Sigmoid colon (tissue), 7 donors: ENCODE data around the gene GOLGA8B. TPM values are rescaled to one million over a fixed set of nuclear protein-coding genes. Genes with fewer than 3 reads are reported as not detected.
"Not testable (repeated sequence)": the region's sequence is repeated elsewhere in the genome, so short reads cannot be mapped to it uniquely, and the experiment has no call there.

ENCODE experiments used
- DNase-seq: peaks from one replicate; pipeline ENCODE4 v3.0.0-alpha.2; 2019
- H3K27ac ChIP-seq, 4 donors: fragments of 200-600 bp; sonication (generic); one replicate each; pipeline ENCODE4 v1.5.1; 2016 to 2019; ENCODE audit warnings: mild to moderate bottlenecking in 1 of 4
- H3K27me3 ChIP-seq, 3 donors: fragments of 200-600 bp; sonication (generic); one replicate each; pipeline ENCODE4 v1.5.1; 2019; ENCODE audit warnings: mild to moderate bottlenecking in 1 of 3
- H3K36me3 ChIP-seq, 4 donors: fragments of 200-600 bp; sonication (generic); one replicate each; pipeline ENCODE4 v1.5.1; 2016 to 2019
- H3K4me1 ChIP-seq, 4 donors: fragments of 200-600 bp; sonication (generic); one replicate each; pipeline ENCODE4 v1.5.1; 2017 to 2019
- H3K4me3 ChIP-seq, 4 donors: fragments of 200-600 bp; sonication (generic); one replicate each; pipeline ENCODE4 v1.5.1; 2017 to 2019; ENCODE audit warnings: mild to moderate bottlenecking in 2 of 4, moderate library complexity in 1 of 4
- H3K9me3 ChIP-seq, 4 donors: fragments of 200-600 bp in 3 of 4; sonication (generic) in 3 of 4; one replicate each; pipeline versions ENCODE4 v1.5.1 to v1.6.1; 2013 to 2019
- WGBS, 2 donors: extraction: QIAGEN DNeasy Blood & Tissue Kit; methylation state at CpG; one replicate each; pipeline ENCODE4 v1.1.7; 2013; 5-methylcytosine and 5-hydroxymethylcytosine counted together
- intact Hi-C: fragments of 100-400 bp; cut with DNase I; formaldehyde crosslinking; loops from one replicate; pipeline ENCODE4 v1.15.1; 2023
- polyA plus RNA-seq, 3 donors: library from polyadenylated mRNA; stranded (reverse); fragments of 200-250 nt; gene quantifications; one replicate each; pipeline ENCODE4 v1.2.3, GENCODE V29; 2013
- small RNA-seq, 3 donors: library from RNA; depleted of rRNA; stranded (forward); fragments of <200 nt; gene quantifications; one replicate each; pipeline ENCODE3, GENCODE V24; 2016
- total RNA-seq, 4 donors: library from RNA; depleted of rRNA; stranded (reverse); fragments of >200 nt; gene quantifications; one replicate each; pipeline ENCODE4 v1.1.0, GENCODE V29; 2016
- donor health status: healthy with polysubstance abuse.
- donor health status: Bipolar disorder and iron deficiency.
- donor health status: healthy.

GOLGA8B gene
- total and polyA plus RNA-seq, 7 donors = 1.2 to 102 (median 57.6) TPM

- H3K4me1 ChIP-seq, H3K36me3 ChIP-seq, intact Hi-C loops, H3K27me3 ChIP-seq, H3K4me3 ChIP-seq, H3K9me3 ChIP-seq, H3K27ac ChIP-seq, DNase-seq: not testable (repeated sequence)
- 75% methylated on average over 5 of the region's 5 CpGs; no CpG with 5 or more reads in 1 of the 2 donors for WGBS, 2 donors
Measured at GRCh38 chr15:34564711-34565110, 18.7 kb downstream of the GOLGA8B start.

GRCh38 chr15:34560814-34561213, 22.6 kb downstream of the GOLGA8B start:
- H3K4me1 ChIP-seq, H3K4me3 ChIP-seq, H3K27ac ChIP-seq, intact Hi-C loops, H3K27me3 ChIP-seq, H3K36me3 ChIP-seq, H3K9me3 ChIP-seq, DNase-seq: not testable (repeated sequence)
- 82 to 93% methylated on average over 3 of the region's 6 CpGs for WGBS, 2 donors

GRCh38 chr15:34559764-34560163, 23.7 kb downstream of the GOLGA8B start:
- H3K36me3 ChIP-seq, H3K4me1 ChIP-seq, H3K27ac ChIP-seq, H3K4me3 ChIP-seq, H3K9me3 ChIP-seq, intact Hi-C loops, H3K27me3 ChIP-seq: not testable (repeated sequence)
- DNase-seq = peak; percentile 12
- 98 to 99% methylated on average over 5 of the region's 5 CpGs for WGBS, 2 donors

- H3K36me3 ChIP-seq, H3K27me3 ChIP-seq, H3K4me3 ChIP-seq, H3K4me1 ChIP-seq, H3K9me3 ChIP-seq, H3K27ac ChIP-seq, DNase-seq, intact Hi-C loops: not testable (repeated sequence)
- WGBS, 2 donors = 83% methylated on average over 1 of the region's 7 CpGs; no CpG with 5 or more reads in 1 of the 2 donors
Measured at GRCh38 chr15:34555162-34555561, 28.3 kb downstream of the GOLGA8B start.

- H3K27ac ChIP-seq, intact Hi-C loops, H3K4me1 ChIP-seq, H3K27me3 ChIP-seq, DNase-seq, H3K9me3 ChIP-seq, H3K36me3 ChIP-seq, H3K4me3 ChIP-seq: not testable (repeated sequence)
- 94% methylated on average over 5 of the region's 9 CpGs; no CpG with 5 or more reads in 1 of the 2 donors for WGBS, 2 donors
Measured at GRCh38 chr15:34554716-34555115, 28.7 kb downstream of the GOLGA8B start.

- WGBS, 2 donors = 96 to 97% methylated on average over 3 of the region's 5 CpGs
- H3K36me3 ChIP-seq, H3K27me3 ChIP-seq, H3K9me3 ChIP-seq, intact Hi-C loops, H3K27ac ChIP-seq, H3K4me1 ChIP-seq, H3K4me3 ChIP-seq: not testable (repeated sequence)
- peak; percentile 28 for DNase-seq
Measured at GRCh38 chr15:34554126-34554525, 29.3 kb downstream of the GOLGA8B start.

- H3K4me1 ChIP-seq, H3K36me3 ChIP-seq, H3K9me3 ChIP-seq, intact Hi-C loops, H3K4me3 ChIP-seq, DNase-seq, H3K27me3 ChIP-seq, H3K27ac ChIP-seq: not testable (repeated sequence)
- no CpG with 5 or more reads among the region's 3 CpGs for WGBS, 2 donors
Measured at GRCh38 chr15:34550129-34550528, 33.3 kb downstream of the GOLGA8B start.

- intact Hi-C loops, H3K27ac ChIP-seq, DNase-seq, H3K4me3 ChIP-seq, H3K27me3 ChIP-seq, H3K9me3 ChIP-seq, H3K36me3 ChIP-seq, H3K4me1 ChIP-seq: not testable (repeated sequence)
- 96% methylated on average over 1 of the region's 4 CpGs; no CpG with 5 or more reads in 1 of the 2 donors for WGBS, 2 donors
Measured at GRCh38 chr15:34549381-34549809, 34.1 kb downstream of the GOLGA8B start.

GRCh38 chr15:34543860-34544649, 39.4 kb downstream of the GOLGA8B start:
- H3K36me3 ChIP-seq, DNase-seq, H3K27ac ChIP-seq, H3K27me3 ChIP-seq, H3K9me3 ChIP-seq, H3K4me3 ChIP-seq, intact Hi-C loops, H3K4me1 ChIP-seq: not testable (repeated sequence)
- 79 to 95% methylated on average over 2 of the region's 7 CpGs for WGBS, 2 donors

GRCh38 chr15:34535857-34536256, 47.6 kb downstream of the GOLGA8B start:
- H3K9me3 ChIP-seq, H3K4me1 ChIP-seq, H3K27ac ChIP-seq, H3K27me3 ChIP-seq, DNase-seq, H3K4me3 ChIP-seq, H3K36me3 ChIP-seq, intact Hi-C loops: not testable (repeated sequence)
- WGBS, 2 donors = no CpG with 5 or more reads among the region's 13 CpGs

Small RNA genes within 50 kb of the gene (small RNA-seq; reads per million reads assigned to genes)
- 0 reads per million in 3 donors for gene RF00425

Other genes with a start within 250 kb of the GOLGA8B start
- gene SLC12A6, start 245.9 kb downstream of the GOLGA8B start, total RNA-seq = 10 to 100 TPM; 14.3 to 22.7 (median 20.0) TPM
- 10 to 100 TPM in 1 of 3 donors, 1 to 10 TPM in 2; 1.4 to 10.1 (median 2.4) TPM for gene SLC12A6, start 245.9 kb downstream of the GOLGA8B start, polyA plus RNA-seq
- gene NOP10, start 240.5 kb downstream of the GOLGA8B start, total RNA-seq = 100 to 1,000 TPM in 3 of 4 donors, 10 to 100 TPM in 1; 67.6 to 160 (median 118) TPM
- 100 to 1,000 TPM; 245 to 532 (median 425) TPM for gene NOP10, start 240.5 kb downstream of the GOLGA8B start, polyA plus RNA-seq
- not detected for gene NUTM1, start 240.3 kb downstream of the GOLGA8B start, total RNA-seq
- gene NUTM1, start 240.3 kb downstream of the GOLGA8B start, polyA plus RNA-seq = under 1 TPM in 1 of 3 donors, not detected in 2; 0.01 TPM
- gene LPCAT4, start 216.5 kb downstream of the GOLGA8B start, total RNA-seq = 10 to 100 TPM in 3 of 4 donors, 1 to 10 TPM in 1; 9.6 to 25.2 (median 15.6) TPM
- 100 to 1,000 TPM in 1 of 3 donors, 10 to 100 TPM in 2; 24.5 to 122 (median 26.4) TPM for gene LPCAT4, start 216.5 kb downstream of the GOLGA8B start, polyA plus RNA-seq
- 10 to 100 TPM; 20.7 to 52.3 (median 37.5) TPM for gene GOLGA8A, start 145.8 kb downstream of the GOLGA8B start, total RNA-seq
- 10 to 100 TPM in 1 of 3 donors, 1 to 10 TPM in 1, under 1 TPM in 1; 0.60 to 22.5 (median 3.9) TPM for gene GOLGA8A, start 145.8 kb downstream of the GOLGA8B start, polyA plus RNA-seq
- gene GJD2, start 171.3 kb upstream of the GOLGA8B start, total RNA-seq = under 1 TPM in 1 of 4 donors, not detected in 3; 0.28 TPM
- gene GJD2, start 171.3 kb upstream of the GOLGA8B start, polyA plus RNA-seq = not detected
- gene ACTC1, start 211.9 kb upstream of the GOLGA8B start, total RNA-seq = 1 to 10 TPM in 2 of 4 donors, under 1 TPM in 2; 0.36 to 3.6 (median 0.93) TPM
- 10 to 100 TPM in 1 of 3 donors, 1 to 10 TPM in 2; 1.2 to 11.1 (median 3.0) TPM for gene ACTC1, start 211.9 kb upstream of the GOLGA8B start, polyA plus RNA-seq